Myocyte (in vitro differentiated cells): ENCODE data around the gene SLC25A24. TPM values are rescaled to one million over a fixed set of nuclear protein-coding genes. Genes with fewer than 3 reads are reported as not detected.
"Not testable (repeated sequence)": the region's sequence is repeated elsewhere in the genome, so short reads cannot be mapped to it uniquely, and the experiment has no call there.

Experiments used
- DNase-seq: peaks from one replicate; pipeline ENCODE4 v3.0.0-alpha.2; 2012; ENCODE audit warnings: low read depth
- total RNA-seq: library from RNA; depleted of rRNA; stranded (reverse); fragments of >200 nt; gene quantifications from 2 replicates; pipeline ENCODE4 v1.2.3, GENCODE V29; 2014

SLC25A24 gene
- total RNA-seq, 1 donor from 2014 or later: 58.4 TPM

DNA sequence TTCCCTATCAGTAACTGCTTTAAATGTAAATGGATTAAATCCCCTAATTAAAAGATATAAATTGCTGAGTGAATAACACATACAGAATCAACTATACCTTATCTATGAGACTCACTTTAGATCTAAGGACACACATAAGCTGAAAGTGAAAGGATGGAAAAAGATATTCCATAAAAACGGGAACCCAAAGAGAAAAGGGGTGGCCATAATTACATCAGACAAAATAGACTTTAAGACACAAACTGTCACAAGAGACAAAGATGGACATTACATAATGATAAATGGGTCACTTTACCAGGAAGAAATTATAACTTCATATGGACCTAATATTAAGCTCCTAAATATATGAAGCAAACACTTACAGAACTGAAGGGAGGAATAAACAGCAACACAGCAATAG lies 59.2 kb downstream of the SLC25A24 start:
- DNase-seq: no peak

DNA sequence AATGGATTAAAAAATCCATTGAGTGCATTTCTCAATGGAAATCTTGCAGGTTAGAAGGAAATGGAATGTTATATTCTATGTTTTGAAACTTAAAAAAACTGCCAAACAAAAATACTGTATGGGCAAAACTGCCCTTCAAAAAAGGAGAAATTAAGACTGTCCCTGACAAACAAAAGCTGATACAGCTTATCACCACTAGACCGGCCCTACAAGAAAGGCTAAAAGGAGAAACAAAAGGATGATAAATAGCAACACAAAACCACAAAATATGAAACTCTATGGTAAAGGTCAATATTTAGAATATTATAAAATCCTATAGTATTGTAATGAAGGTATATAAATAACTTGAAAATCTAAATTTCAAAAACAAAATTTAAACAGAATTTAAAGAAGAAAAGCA lies 60.0 kb downstream of the SLC25A24 start:
- DNase-seq: no peak

DNA sequence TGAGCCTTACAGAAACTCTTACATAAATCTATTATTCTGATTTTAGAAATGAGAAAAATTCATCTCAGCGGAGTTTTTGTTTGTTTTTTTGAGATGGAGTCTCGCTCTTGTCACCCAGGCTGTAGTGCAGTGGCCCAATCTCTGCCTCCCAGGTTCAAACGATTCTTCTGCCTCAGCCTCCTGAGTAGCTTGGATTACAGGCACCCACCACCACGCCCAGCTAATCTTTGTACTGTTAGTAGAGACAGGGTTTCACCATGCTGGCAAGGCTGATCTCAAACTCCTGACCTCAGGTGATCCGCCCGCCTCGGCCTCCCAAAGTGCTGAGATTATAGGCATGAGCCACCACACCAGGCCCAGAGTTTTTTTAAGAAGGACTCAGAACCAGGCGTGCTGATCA lies 60.6 kb downstream of the SLC25A24 start:
- DNase-seq: not testable (repeated sequence)

DNA sequence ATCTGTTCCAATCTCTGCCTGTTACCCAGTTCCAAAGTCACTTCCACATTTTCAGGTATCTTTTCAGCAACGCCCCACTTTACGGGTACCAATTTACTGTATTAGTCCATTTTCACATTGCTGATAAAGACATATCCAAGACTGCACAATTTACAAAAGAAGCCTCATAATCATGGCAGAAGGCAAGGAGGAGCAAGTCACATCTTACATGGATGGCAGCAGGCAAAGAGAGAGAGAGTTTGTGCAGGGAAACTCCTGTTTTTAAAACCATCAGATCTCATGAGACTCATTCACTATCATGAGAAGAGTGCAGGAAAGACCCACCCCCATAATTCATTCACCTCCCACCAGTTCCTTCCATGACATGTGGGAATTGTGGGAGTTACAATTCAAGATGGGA lies 67.0 kb downstream of the SLC25A24 start:
- DNase-seq: not testable (repeated sequence)

DNA sequence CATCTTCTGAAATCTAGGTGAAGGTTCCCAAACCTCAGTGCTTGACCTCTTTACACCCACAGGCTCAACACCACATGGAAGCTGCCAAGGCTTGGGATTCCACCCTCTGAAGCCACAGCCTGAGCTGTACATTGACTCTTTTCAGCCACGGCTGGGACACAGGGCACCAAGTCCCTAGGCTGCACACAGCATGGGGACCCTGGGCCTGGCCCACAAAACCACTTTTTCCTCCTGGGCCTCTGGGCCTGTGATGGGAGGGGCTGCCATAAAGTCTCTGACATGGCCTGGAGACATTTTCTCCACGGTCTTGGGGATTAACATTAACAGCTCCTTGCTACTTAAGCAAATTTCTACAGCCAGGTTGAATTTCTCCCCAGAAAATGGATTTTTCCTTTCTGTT lies 67.8 kb downstream of the SLC25A24 start:
- not testable (repeated sequence) for DNase-seq

DNA sequence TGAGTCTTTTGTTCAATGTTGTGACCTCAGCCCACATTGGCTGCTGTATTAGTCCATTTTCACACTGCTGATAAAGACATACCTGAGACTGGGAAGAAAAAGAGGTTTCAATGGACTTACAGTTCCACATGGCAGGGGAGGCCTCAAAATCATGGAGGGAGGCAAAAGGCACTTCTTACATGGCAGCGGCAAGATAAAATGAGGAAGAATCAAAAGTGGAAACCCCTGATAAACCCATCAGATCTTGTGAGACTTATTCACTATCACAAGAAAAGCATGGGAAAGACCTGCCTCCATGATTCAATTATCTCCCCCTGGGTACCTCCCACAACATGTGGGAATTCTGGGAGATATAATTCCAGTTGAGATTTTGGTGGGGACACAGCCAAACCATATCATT lies 68.9 kb downstream of the SLC25A24 start:
- not testable (repeated sequence) for DNase-seq

DNA sequence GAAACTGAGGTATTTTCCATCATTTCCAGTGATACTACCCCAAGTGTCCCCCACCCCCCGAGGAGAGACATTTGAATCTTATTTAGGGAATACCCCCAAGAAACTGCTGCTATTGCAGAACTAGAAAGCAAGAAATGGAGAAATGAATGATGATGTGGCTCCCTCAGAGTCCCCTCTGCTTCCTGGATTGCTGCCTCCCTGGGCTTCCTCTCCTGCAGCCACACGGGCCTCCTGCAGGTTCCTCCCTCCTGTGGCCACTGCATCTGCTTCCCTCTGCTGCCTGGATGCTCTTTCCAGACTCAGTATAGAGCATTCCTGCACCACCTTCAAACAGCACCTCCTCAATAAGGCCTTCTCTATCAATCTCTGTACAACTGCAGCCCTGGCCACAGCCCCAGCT lies 69.3 kb downstream of the SLC25A24 start:
- DNase-seq: no peak

DNA sequence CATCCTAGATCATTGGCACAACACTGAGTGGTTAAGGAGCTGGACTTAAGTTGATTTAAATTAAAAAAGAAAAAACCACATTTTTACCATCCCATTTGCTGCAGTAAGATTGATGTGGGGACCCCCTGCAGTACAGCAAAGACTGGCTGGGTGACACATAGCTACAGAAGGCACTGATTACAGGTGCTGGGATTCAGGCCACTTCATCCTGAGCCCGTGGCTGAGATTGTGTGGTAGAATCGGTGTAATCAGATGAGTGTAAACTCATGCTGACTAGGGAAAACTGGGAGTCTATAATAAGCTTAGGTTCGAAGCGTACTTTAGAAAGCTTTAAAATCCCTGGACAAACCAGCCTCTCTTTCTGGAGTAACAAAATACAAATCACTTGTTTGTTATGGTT lies 70.1 kb downstream of the SLC25A24 start:
- DNase-seq: no peak

DNA sequence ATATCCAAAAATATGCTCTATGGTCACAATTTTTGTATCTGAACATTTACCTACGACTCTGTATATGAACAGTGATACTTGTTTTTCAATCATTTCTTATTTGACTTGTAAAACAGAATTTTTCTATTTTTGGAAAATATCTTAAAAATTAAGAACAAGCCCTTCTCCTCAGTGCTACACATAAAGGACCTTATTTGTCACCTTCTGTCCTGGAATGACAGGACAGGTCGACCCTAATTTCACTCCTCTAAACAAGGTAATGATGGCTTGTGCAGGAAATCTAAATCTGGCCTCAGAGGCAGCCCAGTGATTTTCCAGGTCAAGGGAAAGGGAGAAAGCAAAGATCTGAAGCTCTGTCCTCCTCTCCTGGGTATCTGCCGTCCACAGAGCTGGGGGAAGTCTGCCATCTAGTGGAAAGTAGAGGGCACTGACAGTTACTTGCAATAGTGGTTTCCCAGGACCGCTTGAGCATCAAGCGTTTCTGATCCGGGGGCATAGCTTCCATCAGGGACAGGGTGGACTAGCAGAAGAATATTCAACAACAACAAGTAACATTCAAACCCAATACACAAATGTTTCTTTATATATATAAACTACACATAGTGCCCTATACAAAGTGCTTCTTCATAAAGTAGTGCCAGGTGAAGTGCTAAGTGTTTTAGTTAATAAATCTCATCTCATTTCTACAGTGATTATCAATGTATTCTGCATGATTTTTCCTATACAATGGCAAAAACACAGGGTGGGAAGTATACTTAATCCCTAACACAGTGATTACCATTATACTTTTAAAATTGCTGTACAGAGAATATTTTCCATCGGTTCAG lies 74.6 kb downstream of the SLC25A24 start:
- DNase-seq: peak; percentile 85

DNA sequence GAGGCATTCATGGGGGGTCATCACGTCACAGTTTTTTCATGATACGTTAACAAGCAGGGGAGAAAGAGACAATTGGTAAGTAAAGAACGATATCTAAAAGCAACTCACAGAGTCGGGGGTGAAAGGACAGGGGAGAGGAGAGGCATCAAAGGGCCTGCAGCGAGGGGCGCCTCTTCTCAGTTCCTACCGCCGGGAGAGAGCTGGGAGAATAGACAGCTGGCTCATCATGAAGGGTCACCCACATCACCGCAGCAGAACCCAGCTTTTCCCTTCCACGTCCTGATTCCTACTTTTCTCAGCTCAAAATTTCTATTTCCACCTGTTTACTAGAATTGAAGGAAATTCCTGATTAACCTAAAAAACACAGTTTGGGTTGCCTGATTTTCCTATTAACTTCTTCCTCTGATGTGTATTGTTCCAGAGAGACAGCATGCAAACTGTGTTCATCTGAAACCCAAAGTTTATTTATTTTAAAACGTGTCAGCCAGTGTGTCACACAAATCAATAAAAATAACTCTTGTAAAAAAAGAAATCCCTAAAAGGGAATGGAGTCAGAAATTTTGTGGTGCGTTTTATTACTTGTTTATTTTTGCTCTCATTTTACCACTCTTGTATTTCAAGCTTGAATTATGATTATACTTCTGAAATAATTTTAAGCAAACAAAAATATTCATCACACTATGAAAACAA lies 75.4 kb downstream of the SLC25A24 start:
- DNase-seq: no peak

DNA sequence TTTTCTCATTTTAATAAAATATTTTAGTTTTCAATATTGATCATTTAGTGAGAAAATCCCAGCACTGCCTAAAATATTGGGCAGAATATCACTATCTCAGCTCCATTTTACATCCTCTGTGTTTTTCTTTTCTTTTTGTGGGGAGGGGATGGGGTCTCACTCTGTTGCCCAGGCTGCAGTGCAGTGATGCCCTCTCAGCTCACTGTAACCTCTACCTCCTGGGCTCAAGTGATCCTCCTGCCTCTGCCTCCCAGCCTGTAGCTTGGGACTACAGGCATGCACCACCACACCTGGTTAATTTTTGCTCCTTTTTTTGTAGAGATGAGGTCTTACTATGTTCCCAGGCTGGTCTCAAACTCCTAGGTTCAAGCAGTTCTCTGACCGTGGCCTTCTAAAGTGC lies 76.1 kb downstream of the SLC25A24 start:
- no peak for DNase-seq

DNA sequence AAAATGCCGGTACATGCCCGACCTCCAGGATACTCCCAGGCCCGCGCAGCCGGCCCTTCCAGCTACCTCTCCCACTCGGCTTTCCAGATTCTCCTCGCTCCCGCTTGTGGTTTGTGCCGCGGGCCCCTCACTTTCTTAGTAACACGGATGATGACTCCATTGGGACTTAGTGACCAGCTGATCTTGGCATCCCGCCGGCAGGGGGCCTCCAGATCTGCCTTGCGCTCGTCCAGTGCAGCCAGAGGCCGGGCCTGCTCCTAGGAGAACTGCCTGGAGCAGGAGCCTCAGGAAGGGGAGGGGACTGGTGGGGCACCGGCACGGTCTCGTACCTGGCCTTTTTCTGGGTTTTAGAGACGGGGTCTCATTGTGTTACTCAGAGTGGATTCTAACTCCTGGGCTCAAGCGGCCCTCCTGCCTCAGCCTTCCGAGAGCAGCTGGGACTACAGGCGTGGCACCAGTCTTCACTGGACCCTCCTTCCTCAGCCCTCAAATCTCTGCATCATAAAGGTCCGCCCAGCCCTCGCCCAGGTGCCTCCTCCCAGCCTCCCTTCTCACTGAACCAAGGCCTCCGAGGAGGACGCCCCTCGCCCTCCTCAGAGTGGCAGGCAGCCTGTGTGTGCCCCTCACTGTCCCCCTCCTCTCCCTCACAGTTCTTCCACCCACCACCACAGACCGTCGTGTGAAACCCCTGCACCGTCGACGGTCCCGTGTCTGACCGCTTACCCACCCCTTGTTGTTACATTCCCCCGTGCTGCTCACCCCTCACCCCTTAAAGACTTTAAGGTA lies 78.6 kb downstream of the SLC25A24 start:
- DNase-seq: no peak

DNA sequence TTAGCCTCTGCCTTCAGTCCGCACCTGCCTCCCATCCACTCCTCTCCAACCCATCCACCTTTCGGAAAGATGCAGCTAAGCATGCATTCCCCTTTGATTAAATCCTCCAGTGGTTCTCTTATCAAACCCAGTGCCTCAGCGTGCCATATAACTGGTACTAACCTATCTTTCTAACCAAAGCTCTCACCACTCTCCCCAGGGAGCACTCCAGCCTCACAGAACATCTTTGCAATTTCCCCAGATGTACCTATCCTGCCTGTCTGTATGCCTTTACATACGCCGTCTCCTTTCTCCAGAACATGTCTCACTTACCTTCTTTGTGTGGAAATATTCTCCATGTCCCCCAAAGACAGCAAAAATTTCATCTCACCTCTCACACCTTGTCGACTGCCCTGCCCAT lies 80.0 kb downstream of the SLC25A24 start:
- no peak for DNase-seq

DNA sequence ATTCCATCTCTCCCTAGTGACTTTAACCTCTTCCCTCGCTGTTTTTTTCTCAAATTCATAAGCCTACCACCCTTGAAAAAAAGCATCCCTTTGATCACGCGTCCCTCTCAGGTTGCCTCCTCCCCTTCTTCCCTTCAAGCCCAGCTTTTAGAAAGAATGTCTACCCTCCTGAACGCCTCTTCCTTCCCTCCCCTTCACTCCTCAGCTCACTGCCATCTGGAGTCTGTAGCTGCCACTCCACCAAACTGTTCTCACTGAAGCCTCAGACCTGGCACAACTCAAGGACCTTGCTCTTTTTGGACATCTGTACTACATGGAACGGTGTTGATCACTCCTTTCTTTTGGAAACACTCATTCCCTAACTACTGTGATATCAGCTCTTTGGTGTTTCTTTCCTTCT lies 80.6 kb downstream of the SLC25A24 start:
- no peak for DNase-seq

DNA sequence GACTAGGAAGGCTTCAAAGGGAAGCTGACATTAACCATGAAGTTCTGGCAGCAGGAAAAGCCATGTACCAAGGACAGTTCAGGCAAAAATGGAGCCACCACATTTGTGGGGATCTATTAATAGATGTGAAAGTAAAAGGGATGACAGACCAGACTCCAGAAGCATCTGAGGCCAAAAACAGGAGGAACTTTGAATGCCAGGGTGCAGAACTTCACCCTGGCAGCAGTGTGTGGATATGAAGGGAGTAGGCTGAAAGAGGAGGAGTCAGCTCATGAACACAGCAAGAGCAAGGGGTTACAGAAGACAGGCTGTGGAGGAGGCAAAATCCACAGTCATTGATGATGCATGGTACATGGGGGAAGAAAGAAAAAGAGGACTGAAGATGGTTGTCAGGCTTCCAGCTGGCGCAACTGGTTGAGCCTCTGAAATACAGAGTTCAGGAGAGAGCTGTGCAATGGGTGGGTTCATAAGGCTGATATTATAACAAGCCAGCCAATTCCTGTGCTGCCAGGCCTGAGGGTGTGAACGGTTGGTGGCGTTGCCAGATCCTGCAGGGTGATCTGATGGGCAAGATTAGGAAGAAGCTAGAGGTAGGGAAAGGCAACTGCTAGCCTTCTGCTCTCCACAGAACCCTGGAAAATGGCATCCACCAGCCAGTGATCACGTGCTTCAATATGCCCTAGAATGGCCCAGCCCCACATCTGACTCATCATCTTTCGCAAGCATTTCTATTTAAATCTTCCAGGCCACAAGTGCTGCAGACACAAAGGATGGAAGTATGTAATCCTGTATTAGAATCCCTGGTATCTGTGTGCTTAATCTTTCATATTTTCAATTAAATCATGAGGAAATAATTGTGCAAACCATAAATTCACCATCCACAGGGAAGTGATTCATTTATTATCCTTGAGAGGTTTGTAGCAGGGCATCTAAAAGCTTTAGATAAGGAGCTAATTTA lies 81.9 kb downstream of the SLC25A24 start:
- DNase-seq: peak; percentile 81

DNA sequence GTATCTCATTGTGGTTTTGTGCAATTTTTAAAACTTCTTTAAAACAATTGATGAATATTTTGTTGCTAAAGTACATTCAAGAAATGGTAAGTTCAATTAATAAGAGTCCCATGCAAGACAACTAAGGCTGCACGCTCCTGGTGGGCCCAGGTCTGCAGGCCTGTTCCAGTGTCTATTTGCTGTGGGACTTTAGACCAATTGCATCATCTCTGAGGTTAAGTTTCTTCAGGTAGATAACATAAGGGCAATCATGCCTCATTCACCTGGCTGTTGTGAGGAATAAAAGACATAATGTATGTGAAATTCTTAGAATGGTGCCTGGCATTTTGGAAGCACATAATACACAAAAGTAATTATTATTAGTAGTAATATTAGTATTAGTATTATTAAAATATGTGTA lies 82.9 kb downstream of the SLC25A24 start:
- DNase-seq: no peak

DNA sequence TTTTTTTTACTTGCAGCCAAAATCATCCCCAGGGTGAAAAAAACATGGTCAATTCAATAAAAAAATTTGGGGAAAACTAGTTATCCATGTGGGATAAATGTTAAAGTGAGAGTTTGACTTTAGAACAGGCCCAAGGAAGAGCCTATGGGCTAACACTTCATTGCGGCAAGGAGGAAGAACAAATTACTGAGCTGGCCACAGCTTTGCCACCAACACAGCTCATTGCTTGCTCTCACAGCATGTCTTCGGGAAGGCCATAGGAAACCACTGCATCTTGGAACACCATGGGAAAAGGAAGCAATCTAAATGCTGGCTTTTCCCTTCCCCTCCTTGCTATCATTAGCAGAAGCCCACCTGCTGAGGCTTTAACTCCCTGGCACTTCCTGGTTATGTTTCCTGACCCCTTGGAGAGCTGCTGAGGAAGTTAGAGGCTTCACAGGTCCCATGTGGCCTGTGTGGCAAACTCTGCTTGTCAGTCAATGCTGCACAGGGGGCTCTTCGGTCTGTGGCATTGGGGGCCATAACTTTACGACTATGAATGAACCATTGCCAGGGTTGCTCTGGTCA lies 86.0 kb downstream of the SLC25A24 start:
- no peak for DNase-seq

DNA sequence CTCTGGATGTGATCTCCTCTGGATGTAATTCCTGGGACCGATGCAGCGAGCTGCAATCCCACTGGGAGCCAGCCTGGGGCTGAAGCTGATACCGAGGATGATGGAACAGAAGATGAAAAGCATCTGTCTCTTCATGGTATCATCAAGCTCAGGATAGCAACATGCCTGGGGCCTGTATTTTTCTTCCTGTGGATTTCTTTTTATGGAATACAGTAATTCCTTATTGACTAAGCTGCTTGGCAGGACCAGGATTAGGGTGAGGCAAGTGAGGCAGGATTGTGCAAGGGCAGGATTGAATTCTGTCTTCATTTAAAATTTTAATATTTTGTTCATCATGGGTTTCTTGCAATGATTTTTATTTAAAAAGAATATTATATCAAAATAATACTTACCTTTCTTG lies 86.6 kb downstream of the SLC25A24 start:
- no peak for DNase-seq

DNA sequence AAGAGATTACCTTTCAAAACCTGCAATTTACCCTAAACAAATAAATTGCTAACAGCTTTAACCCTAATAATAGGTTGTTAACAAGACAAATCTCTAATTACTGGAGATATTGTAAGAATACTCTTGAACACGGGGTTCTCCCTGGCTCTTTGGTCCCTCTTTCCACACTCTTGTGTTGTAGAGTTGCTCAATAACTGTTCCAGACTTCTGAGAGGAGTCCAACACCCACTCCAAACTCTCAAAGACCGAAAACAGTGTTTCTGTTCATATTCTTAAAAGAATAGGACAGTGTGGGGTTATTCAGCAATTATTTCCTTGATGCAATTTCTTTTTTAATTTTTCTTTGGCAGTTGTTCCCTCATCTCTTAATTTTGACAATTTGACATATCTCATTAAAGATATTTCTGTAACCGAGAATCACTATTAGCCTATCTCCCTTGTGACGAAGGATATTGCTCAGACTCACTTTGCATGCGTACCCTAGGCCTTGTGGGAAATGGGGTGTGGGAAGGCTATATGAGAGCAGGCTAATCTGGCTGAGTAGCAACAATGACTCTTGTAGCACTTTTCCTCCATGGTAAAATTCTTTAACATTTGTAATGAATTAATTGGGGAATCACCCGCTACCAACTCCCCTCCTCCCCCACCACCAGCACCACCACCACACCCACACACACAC lies 90.7 kb downstream of the SLC25A24 start:
- no peak for DNase-seq

DNA sequence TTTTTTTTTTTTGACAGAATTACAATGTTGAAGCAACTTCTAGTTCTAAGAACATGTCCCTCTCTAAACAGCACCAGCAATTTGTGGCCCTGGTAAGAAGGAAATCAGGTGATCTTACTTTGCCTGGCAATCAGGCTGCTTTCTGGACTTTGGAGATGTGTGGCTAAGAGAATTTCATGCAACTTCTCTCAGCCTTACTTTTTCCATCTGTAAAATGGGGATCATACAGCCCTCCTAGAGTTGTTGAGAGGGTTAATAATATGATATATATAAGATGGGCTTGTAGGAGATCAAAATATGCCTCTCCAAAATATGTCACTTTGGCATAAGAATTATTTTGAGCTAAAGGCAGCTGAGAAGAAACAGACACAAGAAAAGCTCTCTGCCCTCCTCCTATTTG lies 92.0 kb downstream of the SLC25A24 start:
- DNase-seq: no peak
